Fibroblast of lung (primary cell): ENCODE data around the gene OSBPL1A.

Experiments used
- CTCF ChIP-seq, 2 donors: IDR thresholded peaks in 1 of 2; conservative IDR thresholded peaks in 1 of 2; 1 replicate in 1 of 2; 2 replicates in 1 of 2; pipeline ENCODE4 v1.5.1; 2011 to 2012; ENCODE audit warnings: low read length in 2 of 2, control low read depth in 1 of 2, inconsistent platforms in 1 of 2, low read depth in 1 of 2, mild to moderate bottlenecking in 1 of 2
- EZH2 ChIP-seq: IDR thresholded peaks from 2 replicates; pipeline ENCODE4 v1.5.1; 2012; ENCODE audit warnings: low read length, control low read depth, mild to moderate bottlenecking; ENCODE audit errors: missing control alignments

DNA sequence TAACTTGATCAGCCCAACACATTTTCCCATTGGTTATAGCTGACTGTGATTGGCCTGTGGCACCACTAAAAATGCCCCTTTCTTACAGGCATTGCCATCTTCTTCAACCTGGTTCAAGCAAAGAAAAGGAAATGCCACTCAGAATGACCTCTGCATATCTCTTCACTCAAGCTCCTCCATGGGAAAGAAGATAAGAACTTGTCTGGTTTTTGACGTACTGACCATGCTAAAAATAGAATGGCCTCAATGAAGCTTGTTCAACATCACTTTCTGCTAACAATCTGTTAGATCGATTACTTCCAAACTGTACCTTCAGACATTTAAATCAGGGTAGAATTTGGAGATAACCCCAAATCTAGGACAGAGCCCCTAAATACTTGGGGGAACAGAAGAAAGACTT lies 149.3 kb downstream of the OSBPL1A start:
- TF ChIP-seq CTCF (conservative IDR thresholded peaks at IDR 0.05 in 1 of 2, IDR thresholded peaks at IDR 0.05 in 1 of 2; ENCODE audit: low read depth in 1 of 2, low read length in 2 of 2) (no peak), EZH2 (no peak)
